ENCODE measurements around the gene MSX2. TPM values are rescaled to one million over a fixed set of nuclear protein-coding genes. Genes with fewer than 3 reads are reported as not detected.
A peak's percentile ranks its signal among the peaks of the same experiment; 100 is the strongest.

Gene MSX2
- polyA plus RNA-seq, 3 donors: 0.14 TPM; not detected in 2

- Mint-ChIP-seq H3K36me3 (peaks cover 6 to 12% of the 10 kb centered on the region in 2 donors), H3K4me1 (peaks cover 6% of the 10 kb centered on the region), H3K9me3 (peaks cover 5 to 26% (median 17%) of the 10 kb centered on the region in 7 donors), H3K27me3 (ENCODE audit: low read depth in 3 of 3) (peaks cover 68 to 78% (median 77%) of the 10 kb centered on the region in 3 donors), H3K4me3 (peak overlapping the region in 1 of 2 donors; percentile 73), H3K27ac (no peak overlapping the region)
- Histone ChIP-seq H3K9me3 (replicated peaks in 1 of 2; ENCODE audit: control insufficient read depth in 1 of 2, insufficient read depth in 1 of 2, low read length in 2 of 2) (peaks cover 6 to 43% of the 10 kb centered on the region in 2 donors), H4K20me1 (ENCODE audit: insufficient read depth, low read length) (no peaks in the 10 kb centered on the region), H3K27ac (ENCODE audit: low read depth in 1 of 2, low read length in 2 of 2) (no peak overlapping the region), H3K4me1 (ENCODE audit: control insufficient read depth in 1 of 2, insufficient read depth in 2 of 2, low read length in 2 of 2) (no peaks in the 10 kb centered on the region), H3K4me3 (replicated peaks in 1 of 3; ENCODE audit: low read depth in 2 of 3, low read length in 3 of 3) (no peak overlapping the region), H3K4me2 (replicated peaks; ENCODE audit: extremely low read depth, low read length, poor library complexity, severe bottlenecking) (no peak overlapping the region), H3K9ac (ENCODE audit: insufficient read depth, low read length, poor library complexity, severe bottlenecking) (no peak overlapping the region), H2AFZ (ENCODE audit: insufficient read depth, low read depth, low read length, poor library complexity, severe bottlenecking) (no peak overlapping the region), H3K27me3 (ENCODE audit: control insufficient read depth in 2 of 2, insufficient read depth in 2 of 2, low read length in 2 of 2) (peaks cover 66 to 78% of the 10 kb centered on the region in 2 donors), H3K36me3 (replicated peaks in 1 of 2; ENCODE audit: control insufficient read depth in 1 of 2, insufficient read depth in 2 of 2, low read length in 2 of 2) (no peaks in the 10 kb centered on the region), H3K79me2 (ENCODE audit: insufficient read depth, low read length) (no peaks in the 10 kb centered on the region)
- 10% methylated on average over 5 of the region's 10 CpGs for WGBS (ENCODE audit: insufficient coverage)
- intact Hi-C loops (cut with micrococcal nuclease): no loop called here
- no peak for DNase-seq
- TF ChIP-seq CTCF (IDR thresholded peaks at IDR 0.05): no peak
Observed at GRCh38 chr5:174718880-174719610, 5.3 kb upstream of the MSX2 start.

GRCh38 chr5:174719793-174720611, 4.4 kb upstream of the MSX2 start:
- Histone ChIP-seq H3K79me2 (ENCODE audit: insufficient read depth, low read length) (no peaks in the 10 kb centered on the region), H3K27me3 (ENCODE audit: control insufficient read depth in 2 of 2, insufficient read depth in 2 of 2, low read length in 2 of 2) (peaks cover 71 to 84% of the 10 kb centered on the region in 2 donors), H3K27ac (ENCODE audit: low read depth in 1 of 2, low read length in 2 of 2) (no peak overlapping the region), H3K9ac (ENCODE audit: insufficient read depth, low read length, poor library complexity, severe bottlenecking) (no peak overlapping the region), H3K4me3 (replicated peaks in 1 of 3; ENCODE audit: low read depth in 2 of 3, low read length in 3 of 3) (no peak overlapping the region), H3K4me2 (replicated peaks; ENCODE audit: extremely low read depth, low read length, poor library complexity, severe bottlenecking) (no peak overlapping the region), H3K36me3 (replicated peaks in 1 of 2; ENCODE audit: control insufficient read depth in 1 of 2, insufficient read depth in 2 of 2, low read length in 2 of 2) (no peaks in the 10 kb centered on the region), H4K20me1 (ENCODE audit: insufficient read depth, low read length) (no peaks in the 10 kb centered on the region), H3K4me1 (ENCODE audit: control insufficient read depth in 1 of 2, insufficient read depth in 2 of 2, low read length in 2 of 2) (peaks cover 0 to 4% of the 10 kb centered on the region in 2 donors), H3K9me3 (replicated peaks in 1 of 2; ENCODE audit: control insufficient read depth in 1 of 2, insufficient read depth in 1 of 2, low read length in 2 of 2) (peaks cover 8 to 53% of the 10 kb centered on the region in 2 donors), H2AFZ (ENCODE audit: insufficient read depth, low read depth, low read length, poor library complexity, severe bottlenecking) (no peak overlapping the region)
- Mint-ChIP-seq H3K4me1 (peaks cover 10% of the 10 kb centered on the region), H3K9me3 (peaks cover 7 to 35% (median 25%) of the 10 kb centered on the region in 7 donors), H3K4me3 (peak overlapping the region in 1 of 2 donors; percentile 73), H3K36me3 (peaks cover 8 to 14% of the 10 kb centered on the region in 2 donors), H3K27ac (no peak overlapping the region), H3K27me3 (ENCODE audit: low read depth in 3 of 3) (peaks cover 75 to 86% (median 82%) of the 10 kb centered on the region in 3 donors)
- TF ChIP-seq CTCF (IDR thresholded peaks at IDR 0.05): no peak
- intact Hi-C loops (cut with micrococcal nuclease): no loop called here
- DNase-seq: no peak
- 5% methylated on average over 7 of the region's 19 CpGs for WGBS (ENCODE audit: insufficient coverage)
